ENCODE data around the gene ZNF555.

GRCh38 chr19:2888731-2889224 is 47.5 kb downstream of the ZNF555 start:
- TF ChIP-seq POLR2A (IDR thresholded peaks at IDR 0.05; ENCODE audit: low read length) (no peak), GATA1 (IDR thresholded peaks at IDR 0.05; ENCODE audit: low read depth, low read length) (no peak)
